ENCODE measurements around the gene IL12A.

- TF ChIP-seq CTCF (IDR thresholded peaks at IDR 0.05) (no peak), POLR2A (IDR thresholded peaks at IDR 0.05) (no peak)
Observed at GRCh38 chr3:160001850-160002623, 13.4 kb downstream of the IL12A start.

All from testis (tissue), 2 donors.